Right lung (tissue), 5 donors: Measurements from ENCODE around the gene STK11. TPM values are rescaled to one million over a fixed set of nuclear protein-coding genes. Genes with fewer than 3 reads are reported as not detected.

Source experiments
- DNase-seq, 2 donors: peaks; one replicate each; pipeline ENCODE4 v3.0.0-alpha.2; 2013
- polyA plus RNA-seq, 5 donors: library from polyadenylated mRNA; unstranded; fragments of 120-200 nt; gene quantifications; one replicate each; pipeline versions ENCODE4 v1.2.1 to v1.2.3, GENCODE V29; 2013; ENCODE audit warnings: inconsistent platforms in 1 of 5, low replicate concordance in 1 of 5; ENCODE audit not compliant: insufficient read length in 5 of 5, insufficient read depth in 1 of 5

The STK11 gene
- polyA plus RNA-seq, 5 donors = 40.7 to 59.5 (median 46.3) TPM

- no peak for DNase-seq
These were observed 65.4 kb downstream of the STK11 start for GRCh38 chr19:1270854-1271527.

GRCh38 chr19:1271528-1272422 is 66.2 kb downstream of the STK11 start:
- DNase-seq = no peak

GRCh38 chr19:1272423-1273262 is 67.1 kb downstream of the STK11 start:
- no peak for DNase-seq

- DNase-seq = no peak
These were observed 67.9 kb downstream of the STK11 start for GRCh38 chr19:1273263-1274041.

GRCh38 chr19:1274081-1274851 is 68.7 kb downstream of the STK11 start:
- DNase-seq = no peak

- DNase-seq = no peak
These were observed 69.3 kb downstream of the STK11 start for GRCh38 chr19:1274852-1275259.

- peak; percentile 94 for DNase-seq
These were observed 69.8 kb downstream of the STK11 start, which contains the start of gene FAM174C for GRCh38 chr19:1275260-1275975. Gene FAM174C, plus strand, starts transcription at chr19:1275530. Its CDS starts 20 bp downstream, at chr19:1275550.

- DNase-seq = no peak
These were observed 70.5 kb downstream of the STK11 start for GRCh38 chr19:1275976-1276627.

GRCh38 chr19:1276628-1277022 is 71.0 kb downstream of the STK11 start:
- DNase-seq = no peak

- no peak for DNase-seq
These were observed 71.5 kb downstream of the STK11 start for GRCh38 chr19:1277061-1277460.

Other genes with a start within 250 kb of the STK11 start
- 10 to 100 TPM; 22.3 to 47.6 (median 30.8) TPM for gene WDR18, start 221.4 kb upstream of the STK11 start, polyA plus RNA-seq
- gene GRIN3B, start 205.4 kb upstream of the STK11 start, polyA plus RNA-seq = 1 to 10 TPM in 2 of 5 donors, under 1 TPM in 3; 0.31 to 1.6 (median 0.69) TPM
- gene TMEM259, start 184.7 kb upstream of the STK11 start, polyA plus RNA-seq = 100 to 1,000 TPM in 2 of 5 donors, 10 to 100 TPM in 3; 70.9 to 132 (median 98.4) TPM
- gene RNU6-2, start 184.3 kb upstream of the STK11 start, polyA plus RNA-seq = not detected
- 100 to 1,000 TPM; 128 to 196 (median 157) TPM for gene CNN2, start 179.2 kb upstream of the STK11 start, polyA plus RNA-seq
- 1 to 10 TPM; 2.8 to 6.1 (median 4.7) TPM for gene ABCA7, start 165.7 kb upstream of the STK11 start, polyA plus RNA-seq
- 10 to 100 TPM in 3 of 5 donors, 1 to 10 TPM in 2; 7.8 to 15.8 (median 10.2) TPM for gene ARHGAP45, start 138.6 kb upstream of the STK11 start, polyA plus RNA-seq
- gene POLR2E, start 110.4 kb upstream of the STK11 start, polyA plus RNA-seq = 100 to 1,000 TPM; 107 to 191 (median 115) TPM
- gene GPX4, start 101.8 kb upstream of the STK11 start, polyA plus RNA-seq = 100 to 1,000 TPM; 141 to 288 (median 176) TPM
- gene SBNO2, start 31.5 kb upstream of the STK11 start, polyA plus RNA-seq = 10 to 100 TPM; 16.7 to 26.3 (median 17.9) TPM
- 1 to 10 TPM in 4 of 5 donors, under 1 TPM in 1; 0.97 to 2.5 (median 1.5) TPM for gene CBARP, start 32.2 kb downstream of the STK11 start, polyA plus RNA-seq
- 100 to 1,000 TPM in 1 of 5 donors, 10 to 100 TPM in 4; 47.3 to 131 (median 76.0) TPM for gene ATP5F1D, start 36.0 kb downstream of the STK11 start, polyA plus RNA-seq
- gene MIDN, start 42.8 kb downstream of the STK11 start, polyA plus RNA-seq = 10 to 100 TPM; 29.5 to 67.9 (median 40.8) TPM
- gene CIRBP, start 63.6 kb downstream of the STK11 start, polyA plus RNA-seq = 1,000 to 10,000 TPM in 1 of 5 donors, 100 to 1,000 TPM in 4; 774 to 1,053 (median 920) TPM
- gene FAM174C, start 69.8 kb downstream of the STK11 start, polyA plus RNA-seq = 10 to 100 TPM in 4 of 5 donors, 1 to 10 TPM in 1; 8.9 to 32.2 (median 17.2) TPM
- 1 to 10 TPM in 2 of 5 donors, under 1 TPM in 3; 0.66 to 2.1 (median 0.84) TPM for gene EFNA2, start 80.1 kb downstream of the STK11 start, polyA plus RNA-seq
- 10 to 100 TPM; 29.8 to 76.5 (median 37.8) TPM for gene NDUFS7, start 178.1 kb downstream of the STK11 start, polyA plus RNA-seq
- 10 to 100 TPM; 18.6 to 42.1 (median 22.2) TPM for gene GAMT, start 195.8 kb downstream of the STK11 start, polyA plus RNA-seq
- gene DAZAP1, start 201.8 kb downstream of the STK11 start, polyA plus RNA-seq = 100 to 1,000 TPM in 1 of 5 donors, 10 to 100 TPM in 4; 86.4 to 104 (median 87.9) TPM
- 1,000 to 10,000 TPM in 1 of 5 donors, 100 to 1,000 TPM in 4; 535 to 1,164 (median 663) TPM for gene RPS15, start 232.6 kb downstream of the STK11 start, polyA plus RNA-seq
- gene APC2, start 244.3 kb downstream of the STK11 start, polyA plus RNA-seq = 1 to 10 TPM in 2 of 5 donors, under 1 TPM in 3; 0.57 to 1.2 (median 0.71) TPM